ENCODE results near the gene PARVA.

PARVA gene

DNA sequence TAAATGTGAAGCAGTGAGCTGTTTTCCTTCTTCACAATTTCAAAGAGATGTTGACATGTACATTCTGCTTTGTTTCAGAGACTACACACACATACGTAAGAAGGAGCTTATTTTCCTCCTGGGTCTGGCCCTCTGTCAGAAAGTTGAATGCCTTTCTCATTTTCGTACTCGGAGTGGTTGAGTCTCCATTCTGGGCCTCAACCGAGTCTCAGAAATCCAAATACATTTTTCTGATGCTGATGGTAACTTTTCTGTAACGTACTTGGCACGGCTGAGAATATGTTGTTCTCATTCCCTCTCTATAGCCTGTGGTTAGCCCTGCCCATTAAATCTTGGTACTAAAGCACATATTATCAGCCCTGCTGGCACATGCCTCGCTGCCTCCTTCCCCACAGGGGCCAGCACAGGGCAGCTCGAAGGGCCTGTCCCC is 25.3 kb downstream of the PARVA start:
- Histone ChIP-seq H3K4me3 (ENCODE audit: low read length) (no peak overlapping the region), H3K36me3 (ENCODE audit: insufficient read depth, low read length) (no peaks in the 10 kb centered on the region), H3K4me1 (ENCODE audit: insufficient read depth, low read length) (no peaks in the 10 kb centered on the region), H3K27me3 (ENCODE audit: insufficient read depth, low read length) (no peaks in the 10 kb centered on the region), H2AFZ (ENCODE audit: low read depth, low read length) (no peak overlapping the region), H3K9me3 (ENCODE audit: low read length) (peaks cover 2% of the 10 kb centered on the region)

- no peak overlapping the region for H3K4me3 ChIP-seq (ENCODE audit: low read length)
- peaks cover 2% of the 10 kb centered on the region for H3K9me3 ChIP-seq (ENCODE audit: low read length)
- no peaks in the 10 kb centered on the region for H3K4me1 ChIP-seq (ENCODE audit: insufficient read depth, low read length)
- no peaks in the 10 kb centered on the region for H3K36me3 ChIP-seq (ENCODE audit: insufficient read depth, low read length)
- no peaks in the 10 kb centered on the region for H3K27me3 ChIP-seq (ENCODE audit: insufficient read depth, low read length)
- no peak overlapping the region for H2AFZ ChIP-seq (ENCODE audit: low read depth, low read length)
Observed at GRCh38 chr11:12403122-12403996, 26.0 kb downstream of the PARVA start.

DNA sequence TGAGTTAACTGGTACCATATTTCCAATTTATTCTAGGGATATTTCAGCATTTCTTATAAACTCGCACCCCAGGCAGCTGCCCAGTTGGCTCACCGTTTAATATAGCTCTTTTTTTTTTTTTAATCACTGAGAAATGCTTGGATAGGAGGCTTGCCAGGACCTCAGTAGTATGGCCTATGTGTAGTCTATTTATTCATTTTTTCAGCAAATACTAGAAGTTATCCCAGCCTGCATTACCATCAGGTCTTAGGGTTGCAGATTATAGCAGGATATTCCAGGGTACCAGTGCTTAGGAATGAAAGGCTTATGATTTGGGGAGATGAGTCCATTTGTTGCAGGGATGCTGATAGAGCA is 26.6 kb downstream of the PARVA start:
- Histone ChIP-seq H3K36me3 (ENCODE audit: insufficient read depth, low read length) (no peaks in the 10 kb centered on the region), H3K4me1 (ENCODE audit: insufficient read depth, low read length) (no peaks in the 10 kb centered on the region)

GRCh38 chr11:12404436-12404835 is 27.1 kb downstream of the PARVA start:
- Histone ChIP-seq H3K27me3 (ENCODE audit: insufficient read depth, low read length) (no peaks in the 10 kb centered on the region), H3K36me3 (ENCODE audit: insufficient read depth, low read length) (no peaks in the 10 kb centered on the region), H3K4me1 (ENCODE audit: insufficient read depth, low read length) (no peaks in the 10 kb centered on the region), H3K9me3 (ENCODE audit: low read length) (peaks cover 2% of the 10 kb centered on the region), H2AFZ (ENCODE audit: low read depth, low read length) (no peak overlapping the region), H3K4me3 (ENCODE audit: low read length) (no peak overlapping the region)

More for the DNA sequence above, 26.6 kb downstream of the PARVA start:
- no peak overlapping the region for H2AFZ ChIP-seq (ENCODE audit: low read depth, low read length)
- H3K27me3 ChIP-seq (ENCODE audit: insufficient read depth, low read length), result no peaks in the 10 kb centered on the region
- no peak overlapping the region for H3K4me3 ChIP-seq (ENCODE audit: low read length)
- H3K9me3 ChIP-seq (ENCODE audit: low read length), result peaks cover 2% of the 10 kb centered on the region

DNA sequence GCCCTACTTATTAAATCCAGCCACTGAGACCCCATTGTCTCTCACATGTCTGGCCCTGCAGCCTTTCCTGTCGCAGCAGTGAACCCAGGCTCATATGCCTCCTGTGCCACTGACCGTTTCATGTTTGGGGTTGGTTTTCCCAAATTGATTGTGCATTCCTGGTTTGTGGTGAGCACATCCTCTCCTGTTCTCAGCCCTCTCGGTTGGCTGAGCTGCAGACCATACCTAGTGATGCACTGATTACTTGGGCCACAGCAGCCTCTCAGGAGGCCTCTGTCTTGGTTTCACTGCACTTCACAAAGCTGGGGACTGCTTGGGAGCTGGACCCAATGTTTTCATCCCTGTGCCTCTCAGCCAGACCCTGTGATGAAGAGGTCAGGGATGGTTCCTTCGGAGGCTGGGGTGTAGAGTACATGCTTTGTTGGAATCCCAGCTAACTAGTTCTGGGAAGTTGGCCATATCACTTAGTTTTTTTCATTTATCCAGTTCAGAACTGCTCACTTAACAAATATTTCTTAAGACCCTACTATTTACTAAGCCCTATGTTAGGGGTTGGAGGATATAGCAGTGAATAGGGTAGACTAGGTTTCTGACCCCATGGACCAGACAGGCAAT is 30.9 kb downstream of the PARVA start:
- Histone ChIP-seq H3K4me1 (ENCODE audit: insufficient read depth, low read length) (no peaks in the 10 kb centered on the region), H3K27me3 (ENCODE audit: insufficient read depth, low read length) (no peaks in the 10 kb centered on the region), H3K4me3 (ENCODE audit: low read length) (no peak overlapping the region), H3K36me3 (ENCODE audit: insufficient read depth, low read length) (no peaks in the 10 kb centered on the region), H2AFZ (ENCODE audit: low read depth, low read length) (no peak overlapping the region), H3K9me3 (ENCODE audit: low read length) (peaks cover 2% of the 10 kb centered on the region)

GRCh38 chr11:12409621-12410005 is 32.2 kb downstream of the PARVA start:
- Histone ChIP-seq H3K4me1 (ENCODE audit: insufficient read depth, low read length) (no peaks in the 10 kb centered on the region), H2AFZ (ENCODE audit: low read depth, low read length) (no peak overlapping the region), H3K27me3 (ENCODE audit: insufficient read depth, low read length) (no peaks in the 10 kb centered on the region), H3K9me3 (ENCODE audit: low read length) (peaks cover 2% of the 10 kb centered on the region), H3K36me3 (ENCODE audit: insufficient read depth, low read length) (no peaks in the 10 kb centered on the region), H3K4me3 (ENCODE audit: low read length) (no peak overlapping the region)

- Histone ChIP-seq H3K27me3 (ENCODE audit: insufficient read depth, low read length) (no peaks in the 10 kb centered on the region), H3K4me3 (ENCODE audit: low read length) (no peak overlapping the region), H3K4me1 (ENCODE audit: insufficient read depth, low read length) (no peaks in the 10 kb centered on the region)
Observed at GRCh38 chr11:12410006-12410728, 32.8 kb downstream of the PARVA start.

GRCh38 chr11:12411393-12411792 is 34.0 kb downstream of the PARVA start:
- no peak overlapping the region for H3K4me3 ChIP-seq (ENCODE audit: low read length)

More at GRCh38 chr11:12410006-12410728, 32.8 kb downstream of the PARVA start:
- H3K9me3 ChIP-seq (ENCODE audit: low read length), result peaks cover 2% of the 10 kb centered on the region
- H2AFZ ChIP-seq (ENCODE audit: low read depth, low read length), result no peak overlapping the region
- H3K36me3 ChIP-seq (ENCODE audit: insufficient read depth, low read length), result no peaks in the 10 kb centered on the region

DNA sequence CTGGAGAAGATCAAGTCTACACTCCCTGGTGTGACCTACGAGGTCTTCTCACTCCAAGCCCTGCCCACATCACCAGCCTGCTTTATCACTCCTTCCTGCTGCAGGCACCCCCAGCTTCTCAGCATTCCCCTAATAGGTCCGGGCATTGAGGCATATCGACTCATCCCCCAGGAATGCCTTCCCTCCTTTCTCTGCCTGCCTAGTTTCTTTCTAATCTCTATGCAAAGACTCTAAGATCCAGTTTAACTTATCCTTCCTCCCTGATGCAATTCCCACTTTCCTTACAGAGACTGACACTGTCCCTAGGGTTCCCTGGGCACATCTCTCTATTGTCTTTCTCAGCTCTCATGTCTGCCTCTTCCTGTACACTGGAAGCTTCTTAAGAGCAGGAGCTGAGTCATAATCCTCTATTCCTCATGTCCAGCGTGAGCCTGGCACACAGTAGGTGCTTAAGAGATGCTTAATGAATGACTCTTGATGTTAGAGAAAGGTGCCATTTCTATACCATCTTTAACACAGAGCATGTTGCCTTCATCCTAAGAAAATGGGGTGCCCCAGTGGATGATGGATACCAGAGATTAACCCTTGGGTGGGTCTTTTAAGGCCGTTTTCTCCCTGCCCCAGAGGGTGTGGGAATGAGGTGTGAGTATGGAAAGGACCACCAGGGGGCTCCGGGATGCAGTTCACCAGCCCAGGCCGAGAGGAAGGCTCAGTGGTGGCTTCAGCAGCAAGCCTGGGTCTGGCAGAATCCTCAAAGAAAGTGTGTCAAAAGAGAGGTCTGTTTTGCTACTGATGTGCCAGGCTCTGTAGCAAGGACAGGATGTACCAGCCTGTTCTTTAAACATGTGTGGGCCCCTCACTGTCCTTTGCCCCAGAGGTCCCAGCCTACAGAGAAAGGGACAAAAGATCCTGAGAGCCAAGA is 34.7 kb downstream of the PARVA start:
- H3K4me3 ChIP-seq (ENCODE audit: low read length), result no peak overlapping the region
- no peaks in the 10 kb centered on the region for H3K9me3 ChIP-seq (ENCODE audit: low read length)
- no peak overlapping the region for H2AFZ ChIP-seq (ENCODE audit: low read depth, low read length)
- no peaks in the 10 kb centered on the region for H3K27me3 ChIP-seq (ENCODE audit: insufficient read depth, low read length)
- H3K4me1 ChIP-seq (ENCODE audit: insufficient read depth, low read length), result no peaks in the 10 kb centered on the region
- no peaks in the 10 kb centered on the region for H3K36me3 ChIP-seq (ENCODE audit: insufficient read depth, low read length)

More at GRCh38 chr11:12411393-12411792, 34.0 kb downstream of the PARVA start:
- Histone ChIP-seq H2AFZ (ENCODE audit: low read depth, low read length) (no peak overlapping the region), H3K36me3 (ENCODE audit: insufficient read depth, low read length) (no peaks in the 10 kb centered on the region), H3K9me3 (ENCODE audit: low read length) (no peaks in the 10 kb centered on the region), H3K4me1 (ENCODE audit: insufficient read depth, low read length) (no peaks in the 10 kb centered on the region), H3K27me3 (ENCODE audit: insufficient read depth, low read length) (no peaks in the 10 kb centered on the region)

DNA sequence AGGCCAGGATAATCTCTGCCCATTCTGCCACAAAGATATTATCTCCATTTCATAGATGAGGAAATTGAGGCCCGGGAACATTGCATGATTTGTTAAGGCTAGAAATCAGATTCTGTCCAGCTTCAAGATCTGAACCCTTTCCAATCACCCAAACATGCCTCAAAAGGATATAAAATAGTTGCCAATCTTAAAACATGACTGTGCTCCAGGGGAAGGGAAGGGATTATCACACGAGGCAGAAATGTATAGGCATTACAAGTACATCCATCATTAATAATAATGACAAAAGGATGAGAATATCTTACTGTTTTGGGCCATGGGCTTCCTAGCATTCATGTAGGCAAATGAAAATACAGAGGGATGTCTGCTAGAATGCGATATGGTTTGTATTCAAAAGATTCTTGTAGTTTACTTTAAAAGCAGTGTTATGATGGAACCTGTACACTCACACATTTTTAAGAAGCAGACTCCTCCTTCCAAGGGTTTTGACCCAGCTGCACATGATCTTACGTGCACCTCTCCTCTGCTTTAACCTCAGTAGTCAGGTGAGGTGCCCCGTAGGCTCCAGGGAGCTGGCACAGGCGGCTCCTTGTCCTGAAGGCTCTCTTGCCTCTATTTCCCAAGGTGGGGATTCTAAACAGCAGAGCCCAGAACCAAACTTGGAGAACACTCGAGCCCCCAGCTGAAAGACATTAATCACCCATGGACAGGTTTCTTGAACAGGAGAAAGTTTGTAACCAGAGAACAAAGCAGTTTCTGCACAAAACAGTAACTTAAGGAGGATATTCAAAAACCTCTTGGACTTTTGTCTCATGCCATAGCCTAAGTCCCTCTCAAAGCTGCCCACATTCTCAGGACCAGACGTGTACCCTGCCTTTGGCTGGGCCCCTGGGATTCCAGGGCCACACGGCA is 36.0 kb downstream of the PARVA start:
- no peaks in the 10 kb centered on the region for H3K4me1 ChIP-seq (ENCODE audit: insufficient read depth, low read length)
- no peak overlapping the region for H2AFZ ChIP-seq (ENCODE audit: low read depth, low read length)
- H3K9me3 ChIP-seq (ENCODE audit: low read length), result no peaks in the 10 kb centered on the region
- no peaks in the 10 kb centered on the region for H3K36me3 ChIP-seq (ENCODE audit: insufficient read depth, low read length)
- no peak overlapping the region for H3K4me3 ChIP-seq (ENCODE audit: low read length)
- no peaks in the 10 kb centered on the region for H3K27me3 ChIP-seq (ENCODE audit: insufficient read depth, low read length)

- no peak overlapping the region for H2AFZ ChIP-seq (ENCODE audit: low read depth, low read length)
- H3K9me3 ChIP-seq (ENCODE audit: low read length), result no peaks in the 10 kb centered on the region
- H3K4me1 ChIP-seq (ENCODE audit: insufficient read depth, low read length), result no peaks in the 10 kb centered on the region
- H3K4me3 ChIP-seq (ENCODE audit: low read length), result no peak overlapping the region
- H3K36me3 ChIP-seq (ENCODE audit: insufficient read depth, low read length), result no peaks in the 10 kb centered on the region
- H3K27me3 ChIP-seq (ENCODE audit: insufficient read depth, low read length), result no peaks in the 10 kb centered on the region
Observed at GRCh38 chr11:12414611-12415010, 37.2 kb downstream of the PARVA start.
